Ascending aorta (tissue), 2 donors: ENCODE results near the gene RAP2B. TPM values are rescaled to one million over a fixed set of nuclear protein-coding genes. Genes with fewer than 3 reads are reported as not detected.

ENCODE experiments used
- DNase-seq, 2 donors: peaks; one replicate each; pipeline ENCODE4 v3.0.0-alpha.2; 2019; ENCODE audit warnings: low spot score in 2 of 2
- H3K27ac ChIP-seq, 2 donors: fragments of 200-600 bp; sonication (generic); one replicate each; pipeline ENCODE4 v1.5.1; 2016 to 2017; ENCODE audit warnings: mild to moderate bottlenecking in 1 of 2
- H3K27me3 ChIP-seq: fragments of 200-600 bp; sonication (generic); one replicate; pipeline ENCODE4 v1.5.1; 2017
- H3K36me3 ChIP-seq, 2 donors: fragments of 200-600 bp; sonication (generic); one replicate each; pipeline ENCODE4 v1.5.1; 2016
- H3K4me1 ChIP-seq, 2 donors: fragments of 200-600 bp; sonication (generic); one replicate each; pipeline ENCODE4 v1.5.1; 2016 to 2017; ENCODE audit warnings: mild to moderate bottlenecking in 1 of 2
- H3K4me3 ChIP-seq, 2 donors: fragments of 200-600 bp; sonication (generic); one replicate each; pipeline ENCODE4 v1.5.1; 2016 to 2017; ENCODE audit warnings: mild to moderate bottlenecking in 1 of 2
- H3K9me3 ChIP-seq, 2 donors: fragments of 200-600 bp; sonication (generic); one replicate each; pipeline ENCODE4 v1.5.1; 2016
- CTCF ChIP-seq, 3 experiments: fragments of 200-600 bp in 2 of 3; fragments of 450-650 bp in 1 of 3; sonication (generic) in 2 of 3; IDR thresholded peaks; one replicate each; pipeline ENCODE4 v1.5.1; 2016 to 2019; ENCODE audit warnings: antibody characterized with exemption in 3 of 3, mild to moderate bottlenecking in 1 of 3, moderate library complexity in 1 of 3
- intact Hi-C: fragments of 100-400 bp; cut with DNase I; formaldehyde crosslinking; loops from one replicate; pipeline ENCODE4 v1.15.1; 2023
- total RNA-seq: library from RNA; depleted of rRNA; stranded (reverse); fragments of >200 nt; gene quantifications from one replicate; pipeline ENCODE4 v1.1.0, GENCODE V29; 2016

The RAP2B gene
- total RNA-seq, 1 donor from 2014 or later, result 1.6 TPM

GRCh38 chr3:153166796-153167195 is 4.8 kb downstream of the RAP2B start:
- no peak for TF ChIP-seq CTCF (IDR thresholded peaks at IDR 0.05)
- peaks cover 0 to 19% of the 10 kb centered on the region in 2 donors for H3K4me1 ChIP-seq
- no peaks in the 10 kb centered on the region for H3K36me3 ChIP-seq
- DNase-seq, result no peak
- no peaks in the 10 kb centered on the region for H3K9me3 ChIP-seq
- no peaks in the 10 kb centered on the region for H3K27me3 ChIP-seq
- H3K27ac ChIP-seq, result no peak overlapping the region
- intact Hi-C loops, result loop anchor here (10.0 kb wide), 1 partner anchor 958 kb away; the partner anchor contains the start of gene ARHGEF26
- no peak overlapping the region for H3K4me3 ChIP-seq

- Histone ChIP-seq H3K4me3 (no peak overlapping the region), H3K36me3 (no peaks in the 10 kb centered on the region), H3K4me1 (peaks cover 0 to 12% of the 10 kb centered on the region in 2 donors), H3K9me3 (no peaks in the 10 kb centered on the region), H3K27ac (no peak overlapping the region), H3K27me3 (no peaks in the 10 kb centered on the region)
- TF ChIP-seq CTCF (IDR thresholded peaks at IDR 0.05), result no peak
- DNase-seq, result no peak
- intact Hi-C loops, result loop anchor here (10.0 kb wide), 1 partner anchor 955 kb away; the partner anchor contains the start of gene ARHGEF26
Observed at GRCh38 chr3:153169793-153170383, 7.9 kb downstream of the RAP2B start.

- no peak for DNase-seq
- H3K9me3 ChIP-seq, result no peaks in the 10 kb centered on the region
- H3K27me3 ChIP-seq, result no peaks in the 10 kb centered on the region
- TF ChIP-seq CTCF (IDR thresholded peaks at IDR 0.05), result no peak
- H3K27ac ChIP-seq, result no peak overlapping the region
- intact Hi-C loops, result no loop called here
- H3K4me1 ChIP-seq, result peaks cover 0 to 2% of the 10 kb centered on the region in 2 donors
- H3K4me3 ChIP-seq, result no peak overlapping the region
- no peaks in the 10 kb centered on the region for H3K36me3 ChIP-seq
Observed at GRCh38 chr3:153171256-153171655, 9.2 kb downstream of the RAP2B start.

- Histone ChIP-seq H3K27me3 (no peaks in the 10 kb centered on the region), H3K4me3 (no peak overlapping the region), H3K9me3 (no peaks in the 10 kb centered on the region), H3K36me3 (no peaks in the 10 kb centered on the region), H3K4me1 (no peaks in the 10 kb centered on the region), H3K27ac (no peak overlapping the region)
- DNase-seq, result no peak
- intact Hi-C loops, result no loop called here
- TF ChIP-seq CTCF (IDR thresholded peaks at IDR 0.05), result no peak
Observed at GRCh38 chr3:153171918-153172317, 9.9 kb downstream of the RAP2B start.

GRCh38 chr3:153172796-153173757 is 11.1 kb downstream of the RAP2B start:
- Histone ChIP-seq H3K36me3 (no peaks in the 10 kb centered on the region), H3K27me3 (no peaks in the 10 kb centered on the region), H3K27ac (no peak overlapping the region), H3K4me1 (no peaks in the 10 kb centered on the region), H3K4me3 (no peak overlapping the region), H3K9me3 (no peaks in the 10 kb centered on the region)
- TF ChIP-seq CTCF (IDR thresholded peaks at IDR 0.05), result no peak
- no peak for DNase-seq
- intact Hi-C loops, result no loop called here
